GM23338 (cell line): ENCODE data around the gene CXXC5. TPM values are rescaled to one million over a fixed set of nuclear protein-coding genes. Genes with fewer than 3 reads are reported as not detected.
A peak's percentile ranks its signal among the peaks of the same experiment; 100 is the strongest.

Experiments used
- ATAC-seq: fragments of 200-7000 bp; cut with Tn5 transposase; 3 replicates; pipeline ENCODE4 v1.9.1; 2020
- DNase-seq: peaks from one replicate; pipeline ENCODE4 v3.0.0-alpha.2; 2015; ENCODE audit warnings: low spot score
- H2AFZ ChIP-seq: fragments of 200-600 bp; sonication (generic); 2 replicates; pipeline ENCODE4 v1.8.0; 2016; ENCODE audit warnings: antibody characterized with exemption, mild to moderate bottlenecking, moderate library complexity
- H3F3A ChIP-seq: fragments of 200-600 bp; sonication (generic); replicated peaks from 2 replicates; pipeline ENCODE4 v1.8.0; 2017; ENCODE audit warnings: antibody characterized with exemption, mixed run types, low read depth
- H3K27ac ChIP-seq: fragments of 200-600 bp; sonication (generic); 2 replicates; pipeline ENCODE4 v1.6.1; 2016; ENCODE audit warnings: low read depth
- H3K27me3 ChIP-seq: fragments of 200-600 bp; sonication (generic); 2 replicates; pipeline ENCODE4 v1.8.0; 2016; ENCODE audit warnings: mild to moderate bottlenecking, mixed run types, moderate library complexity; ENCODE audit not compliant: insufficient read depth
- H3K36me3 ChIP-seq: fragments of 200-600 bp; sonication (generic); 2 replicates; pipeline ENCODE4 v1.8.0; 2016; ENCODE audit warnings: mild to moderate bottlenecking; ENCODE audit not compliant: insufficient read depth
- H3K4me1 ChIP-seq: fragments of 200-600 bp; sonication (generic); 2 replicates; pipeline ENCODE4 v1.8.0; 2016; ENCODE audit warnings: mild to moderate bottlenecking, moderate library complexity; ENCODE audit not compliant: insufficient read depth
- H3K4me2 ChIP-seq: fragments of 200-600 bp; sonication (generic); 2 replicates; pipeline ENCODE4 v1.7.1; 2017; ENCODE audit warnings: mixed run types
- H3K4me3 ChIP-seq: fragments of 200-600 bp; sonication (generic); 2 replicates; pipeline ENCODE4 v1.6.1; 2016; ENCODE audit warnings: mixed run types
- H3K79me2 ChIP-seq: fragments of 200-600 bp; sonication (generic); replicated peaks from 2 replicates; pipeline ENCODE4 v1.8.0; 2017; ENCODE audit warnings: mild to moderate bottlenecking; ENCODE audit not compliant: insufficient read depth
- H3K9me2 ChIP-seq: fragments of 200-600 bp; sonication (generic); 2 replicates; pipeline ENCODE4 v1.8.0; 2017; ENCODE audit not compliant: insufficient read depth
- H4K20me1 ChIP-seq: fragments of 200-600 bp; sonication (generic); replicated peaks from 2 replicates; pipeline ENCODE4 v1.8.0; 2017; ENCODE audit warnings: mild to moderate bottlenecking; ENCODE audit not compliant: insufficient read depth
- H3K27ac Mint-ChIP-seq: 2 replicates; pipeline ENCODE4 v1.8.0; 2020; ENCODE audit warnings: inconsistent platforms, mild to moderate bottlenecking, moderate library complexity, mixed read lengths
- H3K27me3 Mint-ChIP-seq: 3 replicates; pipeline ENCODE4 v1.8.0; 2022; ENCODE audit warnings: low read depth, mild to moderate bottlenecking, moderate library complexity, mixed read lengths, inconsistent platforms; ENCODE audit not compliant: insufficient read depth, poor library complexity
- H3K36me3 Mint-ChIP-seq: 3 replicates; pipeline ENCODE4 v1.8.0; 2021; ENCODE audit warnings: low read depth, mild to moderate bottlenecking, inconsistent platforms, moderate library complexity, mixed read lengths
- H3K4me1 Mint-ChIP-seq: 3 replicates; pipeline ENCODE4 v1.8.0; 2020; ENCODE audit warnings: mild to moderate bottlenecking, inconsistent platforms, mixed read lengths
- H3K4me3 Mint-ChIP-seq: 3 replicates; pipeline ENCODE4 v1.8.0; 2021; ENCODE audit warnings: moderate library complexity, mild to moderate bottlenecking, inconsistent platforms, mixed read lengths
- H3K9me3 Mint-ChIP-seq: 3 replicates; pipeline ENCODE4 v1.8.0; 2020; ENCODE audit warnings: moderate library complexity, mild to moderate bottlenecking, inconsistent platforms, mixed read lengths
- CREB1 ChIP-seq: fragments of 250-450 bp; sonication (Bioruptor Pico); IDR thresholded peaks from 2 replicates; pipeline ENCODE4 v1.5.0; 2020; ENCODE audit warnings: low read depth, mild to moderate bottlenecking, moderate library complexity
- CTCF ChIP-seq, 2 experiments: fragments of 200-600 bp in 1 of 2; sonication (generic) in 1 of 2; conservative IDR thresholded peaks; 2 replicates each; pipeline versions ENCODE4 v1.5.1 to v1.6.1; 2016 to 2017; ENCODE audit warnings: antibody characterized with exemption in 2 of 2, low read depth in 2 of 2, mild to moderate bottlenecking in 2 of 2, moderate library complexity in 1 of 2
- EZH2 ChIP-seq: fragments of 200-600 bp; sonication (generic); IDR thresholded peaks from one replicate; pipeline ENCODE4 v1.8.0; 2017; ENCODE audit warnings: antibody characterized with exemption, mild to moderate bottlenecking, low read depth; ENCODE audit not compliant: unreplicated experiment
- EZH2phosphoT487 ChIP-seq: fragments of 200-600 bp; sonication (generic); IDR thresholded peaks from one replicate; pipeline ENCODE4 v1.8.1; 2018; ENCODE audit warnings: antibody characterized with exemption; ENCODE audit not compliant: unreplicated experiment
- JUNB ChIP-seq: IDR thresholded peaks from one replicate; pipeline ENCODE4 v1.6.1; 2016; ENCODE audit warnings: antibody characterized with exemption; ENCODE audit not compliant: unreplicated experiment
- POLR2AphosphoS5 ChIP-seq: IDR thresholded peaks from 2 replicates; pipeline ENCODE4 v1.6.1; 2016; ENCODE audit warnings: antibody characterized with exemption, low read depth
- REST ChIP-seq: IDR thresholded peaks from one replicate; pipeline ENCODE4 v1.6.1; 2018; ENCODE audit warnings: antibody characterized with exemption; ENCODE audit not compliant: unreplicated experiment
- STAT1 ChIP-seq: IDR thresholded peaks from one replicate; pipeline ENCODE4 v1.6.1; 2016; ENCODE audit warnings: antibody characterized with exemption; ENCODE audit not compliant: unreplicated experiment
- polyA plus RNA-seq: library from polyadenylated mRNA; unstranded; fragments of >200 nt; fragmentation: Nextera tagmentation; extraction: Ambion mirVana; gene quantifications from 2 replicates; pipeline ENCODE4 v1.2.1, GENCODE V29; 2016
- total RNA-seq: library from RNA; depleted of rRNA; stranded (reverse); fragments of >200 nt; shearing (Covaris generic); gene quantifications from 2 replicates; pipeline ENCODE4 v1.2.3, GENCODE V29; 2014

CXXC5 gene
- total and polyA plus RNA-seq, 2 experiments from 2014 or later: 63.3 to 111 TPM

DNA sequence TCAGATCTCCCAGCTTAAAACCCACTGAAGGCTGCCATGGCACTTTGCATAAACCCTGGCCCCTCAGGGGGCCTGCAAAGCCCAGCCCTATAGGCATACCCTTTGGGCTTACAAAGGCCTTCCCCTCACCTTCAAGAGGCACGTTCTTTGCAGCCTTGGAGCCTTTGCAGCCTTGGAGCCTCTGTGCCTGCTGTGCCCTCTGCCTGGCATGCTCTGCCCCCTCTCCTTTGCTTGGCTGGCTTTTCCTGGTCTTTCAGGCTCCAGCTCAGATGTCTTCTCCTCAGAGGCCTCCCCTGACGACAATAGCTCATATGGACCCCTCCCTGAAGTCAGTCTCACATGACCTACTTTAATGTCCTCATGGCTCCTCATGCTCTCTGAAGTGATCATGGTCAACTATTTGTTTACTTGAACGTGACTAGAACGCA lies 60.3 kb downstream of the CXXC5 start (continued):
- TF ChIP-seq CTCF (conservative IDR thresholded peaks at IDR 0.05; ENCODE audit: low read depth in 2 of 2) (no peak), EZH2 (no peak)

GRCh38 chr5:139708877-139709581 lies 60.9 kb downstream of the CXXC5 start:
- no peaks in the 10 kb centered on the region for H3K9me2 ChIP-seq
- TF ChIP-seq POLR2AphosphoS5: peak; percentile 27; the same call in 1 of the 2 replicates
- TF ChIP-seq JUNB: no peak
- no peak for TF ChIP-seq STAT1
- no peak for TF ChIP-seq EZH2phosphoT487
- peak; percentile 2; the same call in 1 of the 2 replicates for TF ChIP-seq CREB1 (CRISPR knock-in tag)
- no peak for TF ChIP-seq REST
- no peaks in the 10 kb centered on the region for H4K20me1 ChIP-seq
- peak; percentile 49 for ATAC-seq
- no peaks in the 10 kb centered on the region for H3K36me3 ChIP-seq
- peaks cover 40% of the 10 kb centered on the region for H3K4me1 ChIP-seq
- H3K27ac Mint-ChIP-seq: peak overlapping the region; percentile 86
- H2AFZ ChIP-seq: no peak overlapping the region
- H3K27me3 Mint-ChIP-seq: peaks cover 39% of the 10 kb centered on the region
- DNase-seq: peak; percentile 91
- peak overlapping the region; percentile 87; the same call in 1 of the 2 replicates for H3K27ac ChIP-seq
- H3K4me1 Mint-ChIP-seq: peaks cover 51% of the 10 kb centered on the region
- no peaks in the 10 kb centered on the region for H3K79me2 ChIP-seq
- H3K4me3 ChIP-seq: peak overlapping the region; percentile 76
- no peaks in the 10 kb centered on the region for H3K9me3 Mint-ChIP-seq
- peaks cover 12% of the 10 kb centered on the region for H3K27me3 ChIP-seq
- H3K4me3 Mint-ChIP-seq: peak overlapping the region; percentile 72
- H3K36me3 Mint-ChIP-seq: no peaks in the 10 kb centered on the region
- peak overlapping the region; percentile 99 for H3K4me2 ChIP-seq
- H3F3A ChIP-seq: peaks cover 31% of the 10 kb centered on the region
